Stimulated activated CD8-positive, alpha-beta memory T cell treated with anti-CD3 and anti-CD28 coated beads, Interleukin-12 subunit alpha, Interleukin-12 subunit beta, amount 100 ng/mL, for 24 hours (primary cell): ENCODE results near the gene ARHGAP26.

Source experiments
- DNase-seq: peaks from one replicate; pipeline ENCODE4 v3.0.0-alpha.2; 2020; ENCODE audit errors: extremely low read depth

ARHGAP26 gene

GRCh38 chr5:143061161-143061945 lies 291.2 kb downstream of the ARHGAP26 start:
- no peak for DNase-seq

DNA sequence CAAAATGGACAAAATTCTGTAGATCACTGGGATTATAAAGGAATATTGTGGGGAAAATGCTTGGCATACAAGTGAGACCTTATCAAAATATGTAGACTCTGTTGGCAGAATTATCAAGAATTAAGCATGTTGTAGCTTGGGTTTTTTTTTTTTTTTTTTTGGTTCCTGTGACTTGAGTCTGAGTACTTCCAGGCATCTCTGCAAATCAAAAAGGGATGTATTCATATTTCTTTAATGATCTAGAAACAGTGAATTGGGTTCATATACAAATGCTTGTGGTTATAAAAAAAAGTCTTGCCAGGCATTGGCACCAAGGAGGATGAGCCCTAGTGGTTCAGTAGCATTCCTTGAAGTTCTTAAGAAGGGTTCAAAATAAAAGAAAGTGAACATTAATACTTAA lies 292.2 kb downstream of the ARHGAP26 start:
- DNase-seq: no peak

DNA sequence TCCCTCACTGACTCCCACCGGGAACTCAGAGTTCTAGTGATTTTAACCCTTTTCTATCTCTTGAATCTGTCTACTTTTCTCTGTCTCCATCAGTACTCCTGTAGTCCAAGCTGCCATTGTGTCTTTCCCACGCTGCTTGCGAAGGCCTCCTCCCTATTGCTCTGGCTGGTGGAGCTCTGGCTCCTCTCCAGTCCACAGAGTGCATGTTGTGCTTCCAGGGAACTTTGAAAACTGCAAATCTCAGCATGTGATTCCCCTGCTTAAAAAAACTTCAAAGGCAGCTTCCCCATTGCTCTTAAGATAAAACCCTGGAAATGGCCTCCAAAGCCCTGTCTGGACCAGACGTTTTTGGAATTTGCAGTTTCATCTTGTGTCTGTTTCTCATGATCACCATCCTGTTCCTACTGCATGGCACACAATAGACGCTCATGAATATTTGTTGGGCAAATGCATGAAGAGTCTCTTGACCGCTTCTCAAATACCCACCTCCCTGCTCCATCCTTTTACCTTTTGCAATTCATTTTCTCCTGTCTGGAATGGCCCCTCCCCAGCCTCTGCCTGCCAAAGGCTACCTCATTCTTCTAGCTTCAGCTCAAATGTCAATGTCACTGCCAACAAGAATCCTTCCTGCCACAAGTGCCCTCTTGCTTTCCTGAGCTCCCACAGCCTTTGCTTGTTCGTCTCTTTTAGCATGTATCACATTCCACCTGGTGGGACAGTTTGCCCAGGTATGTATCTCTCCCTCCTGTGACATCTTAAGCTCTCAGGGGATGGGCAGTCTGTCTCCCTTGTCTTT lies 293.2 kb downstream of the ARHGAP26 start:
- DNase-seq: no peak

DNA sequence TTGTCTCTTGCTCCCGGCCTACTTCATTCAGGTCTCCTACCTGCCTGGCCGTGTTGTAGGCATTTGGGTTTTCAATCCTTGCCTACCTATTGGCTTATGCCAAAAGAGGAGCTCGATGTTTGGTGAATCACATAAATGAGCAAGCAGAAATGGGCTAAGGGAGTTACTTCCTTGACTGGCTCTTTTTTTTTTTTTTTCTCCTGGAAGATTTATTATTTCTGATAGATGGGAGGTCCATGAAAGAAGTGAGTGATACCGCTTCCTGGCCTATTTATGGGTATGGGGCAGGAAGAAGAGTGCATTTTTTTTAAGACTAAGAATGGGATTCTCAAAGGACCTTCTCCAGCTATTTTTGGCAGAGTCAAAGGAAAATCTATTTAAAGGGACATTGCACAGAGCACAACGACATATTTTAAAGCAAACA lies 294.1 kb downstream of the ARHGAP26 start:
- no peak for DNase-seq

GRCh38 chr5:143064676-143065075 lies 294.5 kb downstream of the ARHGAP26 start:
- no peak for DNase-seq

- no peak for DNase-seq
These were observed 295.2 kb downstream of the ARHGAP26 start for GRCh38 chr5:143065185-143065965.

DNA sequence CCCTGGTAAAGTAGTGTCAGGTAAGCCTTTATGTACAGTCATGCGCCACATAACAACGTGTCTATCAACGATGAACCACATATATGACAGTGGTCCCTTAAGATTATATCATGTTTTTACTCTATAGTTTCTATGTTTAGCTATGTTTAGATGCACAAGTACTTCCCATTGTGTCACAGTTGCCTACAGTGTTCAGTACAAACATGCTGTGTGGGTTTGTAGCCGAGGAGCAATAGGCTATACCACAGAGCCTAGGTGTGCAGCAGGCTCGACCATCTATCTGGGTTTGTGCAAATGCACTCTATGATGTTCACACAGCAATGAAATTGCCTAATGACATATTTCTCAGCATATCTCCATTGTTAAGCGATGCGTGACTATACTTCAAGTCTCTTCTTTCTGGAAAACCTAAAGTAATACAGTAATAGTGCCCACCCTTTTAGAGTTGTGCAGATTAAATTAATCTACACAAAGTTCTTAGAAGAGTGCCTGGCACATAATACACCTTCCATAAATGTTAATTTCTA lies 295.9 kb downstream of the ARHGAP26 start:
- no peak for DNase-seq

- no peak for DNase-seq
These were observed 296.5 kb downstream of the ARHGAP26 start for GRCh38 chr5:143066556-143067281.

- no peak for DNase-seq
These were observed 298.5 kb downstream of the ARHGAP26 start for GRCh38 chr5:143068712-143069111.

- DNase-seq: no peak
These were observed 301.8 kb downstream of the ARHGAP26 start for GRCh38 chr5:143071927-143072326.

DNA sequence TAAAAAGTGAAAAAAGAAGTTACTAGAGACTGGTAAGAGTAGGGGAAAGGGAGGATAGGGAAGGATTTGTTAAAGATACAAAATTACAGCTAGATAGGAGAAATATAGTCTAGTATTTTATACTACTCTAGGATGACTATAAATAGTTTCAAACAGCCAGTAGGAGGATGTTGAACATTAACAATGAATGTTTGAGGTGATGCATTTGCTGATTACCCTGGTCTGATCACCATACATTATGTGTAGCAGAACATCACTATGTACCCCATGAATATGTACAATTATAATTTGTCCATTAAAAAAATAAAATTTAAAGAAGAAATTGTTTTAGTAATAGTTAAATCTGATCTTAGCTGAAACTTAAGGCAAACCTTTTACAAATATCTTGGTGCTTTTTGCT lies 302.6 kb downstream of the ARHGAP26 start:
- DNase-seq: no peak

GRCh38 chr5:143073766-143074165 lies 303.6 kb downstream of the ARHGAP26 start:
- no peak for DNase-seq

GRCh38 chr5:143074414-143074996 lies 304.3 kb downstream of the ARHGAP26 start:
- no peak for DNase-seq

- no peak for DNase-seq
These were observed 306.2 kb downstream of the ARHGAP26 start for GRCh38 chr5:143076377-143076776.

GRCh38 chr5:143077453-143078103 lies 307.4 kb downstream of the ARHGAP26 start:
- DNase-seq: no peak

- DNase-seq: no peak
These were observed 308.1 kb downstream of the ARHGAP26 start for GRCh38 chr5:143078313-143078712.

- DNase-seq: no peak
These were observed 308.8 kb downstream of the ARHGAP26 start for GRCh38 chr5:143078971-143079370.

DNA sequence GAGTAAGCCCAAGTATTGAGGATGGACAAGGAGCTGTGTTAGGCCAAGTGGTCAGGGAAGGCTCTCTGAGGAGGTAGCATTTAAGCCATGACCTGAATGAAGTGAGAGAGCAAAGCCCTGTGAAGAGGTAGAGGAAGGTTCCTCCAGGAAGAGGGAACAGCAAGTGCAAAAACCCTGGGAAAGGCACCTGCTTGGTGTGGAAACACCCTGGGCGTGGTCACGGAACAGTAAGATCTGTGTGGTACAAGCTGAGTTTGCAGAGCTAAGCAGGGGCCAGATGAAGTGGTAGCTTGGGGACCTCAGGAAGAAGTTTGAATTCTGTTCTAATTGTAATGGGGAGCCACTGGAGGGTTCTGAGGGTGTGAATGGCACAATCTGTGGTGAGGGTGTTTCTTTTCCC lies 310.2 kb downstream of the ARHGAP26 start:
- no peak for DNase-seq

GRCh38 chr5:143080982-143081381 lies 310.8 kb downstream of the ARHGAP26 start:
- no peak for DNase-seq

- no peak for DNase-seq
These were observed 312.8 kb downstream of the ARHGAP26 start for GRCh38 chr5:143083006-143083405.
